Uterus (tissue), 4 donors: ENCODE data around the gene FBXL13. TPM values are rescaled to one million over a fixed set of nuclear protein-coding genes. Genes with fewer than 3 reads are reported as not detected.
A peak's percentile ranks its signal among the peaks of the same experiment; 100 is the strongest.

ENCODE experiments used
- DNase-seq, 2 donors: peaks; one replicate each; pipeline ENCODE4 v3.0.0-alpha.2; 2019 to 2020
- H3K27ac ChIP-seq, 2 donors: fragments of 200-600 bp; sonication (generic); 1 replicate in 1 of 2; 2 replicates in 1 of 2; pipeline ENCODE4 v1.5.1; 2016 to 2018
- H3K27me3 ChIP-seq, 2 donors: fragments of 200-600 bp; sonication (generic); one replicate each; pipeline ENCODE4 v1.5.1; 2018 to 2019; ENCODE audit warnings: control low read depth in 1 of 2
- H3K36me3 ChIP-seq, 2 donors: fragments of 200-600 bp; sonication (generic); one replicate each; pipeline ENCODE4 v1.5.1; 2019; ENCODE audit warnings: control low read depth in 1 of 2
- H3K4me1 ChIP-seq, 2 donors: fragments of 200-600 bp; sonication (generic); one replicate each; pipeline ENCODE4 v1.5.1; 2018 to 2019; ENCODE audit warnings: control low read depth in 1 of 2
- H3K4me3 ChIP-seq, 2 donors: fragments of 200-600 bp; sonication (generic); 1 replicate in 1 of 2; 2 replicates in 1 of 2; pipeline ENCODE4 v1.5.1; 2018 to 2019; ENCODE audit warnings: mild to moderate bottlenecking in 1 of 2
- H3K9me3 ChIP-seq, 2 donors: fragments of 200-600 bp; sonication (generic); one replicate each; pipeline ENCODE4 v1.5.1; 2019; ENCODE audit warnings: control low read depth in 1 of 2
- CTCF ChIP-seq, 4 experiments: fragments of 200-600 bp in 2 of 4; fragments of 450-650 bp in 2 of 4; sonication (generic) in 2 of 4; IDR thresholded peaks; one replicate each; pipeline ENCODE4 v1.5.1; 2016 to 2019; ENCODE audit warnings: antibody characterized with exemption in 4 of 4, mild to moderate bottlenecking in 2 of 4, moderate library complexity in 1 of 4
- POLR2A ChIP-seq, 2 donors: fragments of 450-650 bp; IDR thresholded peaks; one replicate each; pipeline ENCODE4 v1.6.1; 2016; ENCODE audit warnings: antibody characterized with exemption in 2 of 2, mild to moderate bottlenecking in 1 of 2, moderate library complexity in 1 of 2
- intact Hi-C: fragments of 100-400 bp; cut with DNase I; formaldehyde crosslinking; loops from one replicate; pipeline ENCODE4 v1.15.1; 2023; ENCODE audit warnings: low total_unique reads
- total RNA-seq, 4 donors: library from RNA; depleted of rRNA in 3 of 4; stranded (reverse); fragments of >200 nt in 3 of 4; gene quantifications; one replicate each; pipeline versions ENCODE4 v1.1.0 to v1.2.4, GENCODE V29; 2014 to 2023
- donor health status: DM: yes; HTN: yes; CAD: no.

Gene FBXL13
- total RNA-seq, 4 donors from 2014 or later, result 1.2 to 12.9 (median 5.5) TPM

- H3K4me3 ChIP-seq, result peak overlapping the region; percentile 63 to 88
- peak overlapping the region; percentile 74 to 94 for H3K27ac ChIP-seq
- no peaks in the 10 kb centered on the region for H3K4me1 ChIP-seq
- intact Hi-C loops, result loop anchor here (10.0 kb wide), 1 partner anchor 69 kb away; the partner anchor contains the start of gene NAPEPLD
- no peaks in the 10 kb centered on the region for H3K36me3 ChIP-seq
- H3K9me3 ChIP-seq, result no peaks in the 10 kb centered on the region
- TF ChIP-seq POLR2A (IDR thresholded peaks at IDR 0.05) (no peak), CTCF (IDR thresholded peaks at IDR 0.05) (no peak)
- H3K27me3 ChIP-seq, result no peaks in the 10 kb centered on the region
- DNase-seq, result peak in 1 of 2 donors; percentile 45
Observed at GRCh38 chr7:103075337-103075918, 832 bp upstream of the FBXL13 start.

DNA sequence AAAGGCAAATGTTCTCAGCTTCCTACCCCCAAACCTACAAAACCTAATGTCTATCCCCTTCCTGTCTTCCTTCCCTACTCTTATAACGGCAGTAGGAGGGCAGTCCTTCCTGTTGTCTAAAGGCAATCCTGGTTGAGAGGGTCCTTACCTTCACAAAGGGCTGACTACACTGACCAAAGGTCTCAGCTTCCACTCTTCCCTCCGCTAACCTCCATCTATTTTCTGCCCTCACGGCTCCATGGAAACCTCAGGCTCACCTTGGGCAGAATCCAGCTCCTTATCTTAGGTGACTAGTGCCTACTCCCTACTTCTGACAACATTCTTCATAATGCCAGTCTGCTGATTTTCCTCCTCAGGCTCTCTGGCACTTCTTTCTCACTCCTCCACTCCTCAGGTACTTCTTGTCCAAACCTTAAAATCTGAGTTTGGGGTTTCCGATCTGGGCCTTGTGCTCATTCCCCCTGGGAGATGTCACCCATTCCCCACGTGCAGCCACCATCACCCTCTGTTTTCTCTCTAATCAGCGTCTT is 542 bp downstream of the FBXL13 start:
- Histone ChIP-seq H3K36me3 (no peaks in the 10 kb centered on the region), H3K27me3 (no peaks in the 10 kb centered on the region), H3K4me1 (no peaks in the 10 kb centered on the region), H3K9me3 (no peaks in the 10 kb centered on the region), H3K4me3 (peak overlapping the region; percentile 63 to 88), H3K27ac (peak overlapping the region; percentile 74 to 94)
- TF ChIP-seq POLR2A (IDR thresholded peaks at IDR 0.05) (peak in 1 of 2 donors; percentile 15), CTCF (IDR thresholded peaks at IDR 0.05) (no peak)
- DNase-seq, result peak in 1 of 2 donors; percentile 18
- intact Hi-C loops, result loop anchor here (10.0 kb wide), 1 partner anchor 71 kb away; the partner anchor contains the start of gene NAPEPLD

DNA sequence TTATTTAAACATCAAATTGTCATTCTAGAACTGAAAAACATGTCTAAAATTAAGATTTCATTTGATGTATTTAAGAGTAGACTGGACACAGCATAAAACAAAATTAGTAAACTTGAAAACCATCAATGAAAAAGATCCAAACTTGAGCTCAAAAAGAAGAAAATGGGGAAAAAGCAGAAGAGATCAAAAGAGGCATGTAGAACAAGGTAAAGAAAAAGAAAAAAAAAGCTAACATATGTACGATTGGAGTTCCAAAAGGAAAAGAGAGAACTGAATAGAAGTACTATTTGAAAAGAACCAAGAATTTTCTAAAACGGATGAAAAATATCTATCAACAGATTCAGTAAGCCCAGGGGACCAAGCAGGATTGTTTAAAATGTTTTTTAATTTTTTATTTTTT is 3.6 kb downstream of the FBXL13 start:
- no peaks in the 10 kb centered on the region for H3K27me3 ChIP-seq
- no peak for TF ChIP-seq CTCF (IDR thresholded peaks at IDR 0.05)
- no peak for TF ChIP-seq POLR2A (IDR thresholded peaks at IDR 0.05)

DNA sequence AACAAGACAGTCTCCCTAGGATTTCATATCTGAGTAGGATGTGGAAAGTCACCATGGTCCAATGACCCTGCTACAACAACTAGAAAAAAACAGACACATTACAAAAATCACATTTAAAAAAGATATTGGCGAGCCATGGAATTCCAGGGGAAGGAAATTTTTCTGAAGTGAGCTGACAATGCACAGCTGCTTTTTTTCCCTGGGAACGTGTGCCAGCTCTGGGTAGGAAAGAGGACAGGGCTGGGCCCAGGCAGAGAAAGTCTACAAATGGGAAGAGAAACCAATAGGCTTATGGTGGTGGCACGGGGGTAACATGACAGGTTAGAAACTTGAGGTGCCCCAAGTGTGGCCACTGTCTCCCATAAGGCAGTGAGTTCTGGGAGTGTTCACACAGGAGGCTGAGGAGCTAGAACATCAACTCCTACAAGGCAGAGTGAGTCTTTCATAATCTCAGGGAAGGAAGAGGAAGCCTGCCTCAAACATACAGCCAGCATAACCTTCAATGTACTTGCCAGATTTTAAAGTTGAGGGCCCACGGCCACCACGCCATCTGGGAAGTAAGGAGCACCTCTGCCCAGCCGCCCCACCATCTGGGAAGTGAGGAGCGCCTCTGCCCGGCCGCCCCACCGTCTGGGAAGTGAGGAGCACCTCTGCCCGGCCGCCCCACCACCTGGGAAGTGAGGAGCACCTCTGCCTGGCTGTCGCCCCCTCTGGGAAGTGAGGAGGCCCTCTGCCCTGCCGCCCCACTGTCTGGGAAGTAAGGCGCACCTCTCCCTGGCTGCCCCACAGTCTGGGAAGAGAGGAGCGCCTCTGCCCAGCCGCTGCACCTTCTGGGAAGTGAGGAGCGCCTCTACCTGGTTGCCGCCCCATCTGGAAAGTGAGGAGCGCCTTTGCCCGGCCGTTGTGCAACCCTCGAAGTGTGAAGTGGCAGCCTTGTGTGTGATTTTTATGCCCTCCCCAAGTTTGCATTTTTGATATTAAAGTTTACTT is 5.9 kb downstream of the FBXL13 start:
- no peak overlapping the region for H3K4me3 ChIP-seq
- intact Hi-C loops, result no loop called here
- H3K4me1 ChIP-seq, result no peaks in the 10 kb centered on the region
- TF ChIP-seq CTCF (IDR thresholded peaks at IDR 0.05) (no peak), POLR2A (IDR thresholded peaks at IDR 0.05) (no peak)
- no peaks in the 10 kb centered on the region for H3K27me3 ChIP-seq
- no peak overlapping the region for H3K27ac ChIP-seq
- no peaks in the 10 kb centered on the region for H3K9me3 ChIP-seq
- no peaks in the 10 kb centered on the region for H3K36me3 ChIP-seq
- no peak for DNase-seq

More for the DNA sequence above, 3.6 kb downstream of the FBXL13 start:
- intact Hi-C loops, result loop anchor here (10.0 kb wide), 1 partner anchor 74 kb away; the partner anchor contains the start of gene NAPEPLD
- no peak overlapping the region for H3K4me3 ChIP-seq
- H3K36me3 ChIP-seq, result no peaks in the 10 kb centered on the region
- no peak overlapping the region for H3K27ac ChIP-seq
- no peaks in the 10 kb centered on the region for H3K9me3 ChIP-seq
- DNase-seq, result no peak
- no peaks in the 10 kb centered on the region for H3K4me1 ChIP-seq
